Activated T-cell treated with anti-CD3 and anti-CD28 coated beads for 24 hours (primary cell): ENCODE measurements around the gene NKAPD1.
"Not testable (repeated sequence)": the region's sequence is repeated elsewhere in the genome, so short reads cannot be mapped to it uniquely, and the experiment has no call there.

Source experiments
- DNase-seq: peaks from one replicate; pipeline ENCODE4 v3.0.0-alpha.2; 2020; ENCODE audit warnings: low read depth

Gene NKAPD1

GRCh38 chr11:112086422-112087191 lies 12.5 kb downstream of the NKAPD1 start, which contains the start of the genes SDHD and TIMM8B:
TSS of gene SDHD (plus strand) at chr11:112086873. CDS start at chr11:112086908, 35 bp downstream.
TSS of gene TIMM8B (minus strand) at chr11:112086756. CDS start at chr11:112086723, 33 bp downstream.
- DNase-seq, result peak; percentile 96

DNA sequence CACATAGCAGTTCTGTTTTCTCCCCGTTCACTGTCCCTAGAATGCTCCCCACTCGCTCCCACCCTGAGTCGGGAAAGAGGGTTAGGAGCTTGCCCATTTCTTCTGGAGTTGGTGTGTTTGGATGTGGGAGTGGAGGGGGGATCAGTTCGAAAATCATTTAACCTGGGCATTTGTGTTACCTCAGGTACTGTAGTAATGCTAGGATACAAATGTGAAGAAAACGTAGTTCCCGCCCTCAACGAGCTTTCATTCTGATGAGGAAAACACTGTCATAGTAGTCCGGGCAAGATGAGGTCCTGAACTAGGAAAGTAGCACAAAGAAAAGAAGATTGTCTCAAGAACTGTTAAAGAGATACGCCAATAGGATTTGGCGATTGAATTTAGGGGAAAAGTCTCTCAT lies 13.1 kb downstream of the NKAPD1 start:
- DNase-seq, result no peak

DNA sequence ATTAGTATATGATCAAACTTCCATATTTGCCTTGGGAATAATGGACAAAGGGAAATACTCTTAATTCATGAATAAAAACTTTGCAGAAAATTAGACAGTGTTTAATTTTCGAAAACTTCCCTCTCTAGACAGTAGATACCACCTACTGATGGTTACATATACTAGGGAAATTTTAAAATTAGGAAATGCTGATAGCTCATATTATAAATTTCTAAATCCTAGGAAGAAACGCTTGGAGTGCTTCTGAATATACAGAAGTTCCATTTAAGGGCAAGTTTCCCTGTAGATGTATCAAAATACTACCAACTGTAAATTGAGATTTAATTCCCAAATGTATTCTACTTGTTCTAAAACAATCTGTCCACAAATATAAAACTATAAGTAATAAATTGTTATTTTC lies 21.2 kb downstream of the NKAPD1 start:
- DNase-seq, result not testable (repeated sequence)

- DNase-seq, result no peak
These were observed 22.1 kb downstream of the NKAPD1 start for GRCh38 chr11:112096194-112096593.

- no peak for DNase-seq
These were observed 23.8 kb downstream of the NKAPD1 start for GRCh38 chr11:112097734-112098528.

DNA sequence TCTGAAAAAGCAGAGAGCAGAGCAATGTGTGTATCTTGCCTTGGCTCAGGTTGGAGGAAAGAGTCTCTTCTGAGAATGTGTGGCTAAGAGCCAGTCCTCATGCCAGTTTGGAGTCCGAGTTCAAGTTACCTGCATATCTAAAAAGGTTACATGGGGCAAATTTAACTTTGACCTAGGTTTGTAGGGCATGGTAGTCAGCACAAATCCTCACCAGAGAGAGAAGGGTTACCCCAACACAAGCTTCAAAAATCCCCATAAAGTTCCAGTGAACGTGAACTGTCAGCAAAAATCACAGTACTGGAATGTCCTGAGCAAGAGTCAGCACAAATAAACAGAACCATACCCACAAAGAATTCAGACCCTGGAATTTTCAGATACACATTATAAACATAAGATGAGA lies 26.4 kb downstream of the NKAPD1 start:
- no peak for DNase-seq

- no peak for DNase-seq
These were observed 29.3 kb downstream of the NKAPD1 start for GRCh38 chr11:112103446-112103845.

GRCh38 chr11:112106070-112106469 lies 32.0 kb downstream of the NKAPD1 start:
- no peak for DNase-seq

GRCh38 chr11:112113539-112114457 lies 39.7 kb downstream of the NKAPD1 start:
- DNase-seq, result no peak

- DNase-seq, result no peak
These were observed 40.4 kb downstream of the NKAPD1 start for GRCh38 chr11:112114460-112114859.

DNA sequence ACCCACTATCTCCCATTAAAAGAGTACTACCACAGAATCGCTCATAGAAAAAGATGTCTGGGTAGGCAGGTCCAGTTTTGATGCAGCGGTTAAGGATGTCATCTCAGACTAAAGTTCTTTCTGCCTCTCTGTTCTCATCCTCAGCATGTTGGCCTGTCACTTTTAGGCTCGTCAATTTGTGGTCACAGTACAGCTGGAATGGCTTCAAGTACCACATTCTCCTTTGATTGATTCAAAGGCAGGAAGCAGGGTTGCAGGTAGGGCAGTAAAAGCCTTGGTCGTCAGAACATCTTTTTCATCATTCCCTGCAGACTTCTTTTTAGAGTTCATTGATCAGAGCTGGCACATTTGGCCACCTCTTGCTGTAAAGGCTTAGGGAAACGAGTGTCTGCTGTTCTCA lies 41.3 kb downstream of the NKAPD1 start:
- no peak for DNase-seq

GRCh38 chr11:112118176-112118575 lies 44.1 kb downstream of the NKAPD1 start:
- no peak for DNase-seq

GRCh38 chr11:112121981-112122615 lies 48.0 kb downstream of the NKAPD1 start:
- no peak for DNase-seq

- DNase-seq, result no peak
These were observed 49.0 kb downstream of the NKAPD1 start for GRCh38 chr11:112123129-112123528.

- no peak for DNase-seq
These were observed 53.0 kb downstream of the NKAPD1 start for GRCh38 chr11:112127056-112127455.

DNA sequence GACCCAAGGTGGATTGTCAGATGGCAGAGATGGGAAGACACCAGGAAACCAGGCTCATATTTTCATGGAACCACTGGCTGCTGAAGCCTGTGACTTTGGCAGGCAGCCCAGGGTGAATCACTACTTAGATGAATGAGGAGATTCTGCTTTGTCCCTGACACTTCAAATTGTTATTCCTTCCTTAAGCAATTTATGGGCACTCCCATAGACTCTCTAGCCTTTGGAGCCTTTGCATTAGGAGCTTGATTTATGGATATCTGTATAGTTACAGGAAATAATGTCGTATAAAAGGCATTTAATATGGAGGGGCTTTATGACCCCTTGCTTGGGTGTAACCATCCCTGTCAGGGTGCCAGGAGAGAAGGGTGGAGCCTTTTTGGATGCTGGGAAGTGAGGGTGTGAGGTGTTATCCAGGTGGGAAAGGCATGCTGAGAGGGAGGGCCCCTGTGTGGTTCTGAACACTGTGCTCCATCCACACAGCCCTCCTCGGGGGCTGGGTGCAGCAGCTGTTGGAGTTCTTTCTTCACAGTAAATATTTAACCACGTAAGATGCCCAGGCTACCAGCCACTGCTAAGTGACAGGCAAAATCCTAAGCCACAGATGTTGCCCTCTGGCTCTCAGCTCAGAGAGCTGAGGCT lies 54.5 kb downstream of the NKAPD1 start:
- no peak for DNase-seq

GRCh38 chr11:112129656-112130055 lies 55.6 kb downstream of the NKAPD1 start:
- DNase-seq, result no peak

- DNase-seq, result no peak
These were observed 58.6 kb downstream of the NKAPD1 start for GRCh38 chr11:112132737-112133136.

- DNase-seq, result no peak
These were observed 60.4 kb downstream of the NKAPD1 start for GRCh38 chr11:112134473-112134872.
